Activated T-cell treated with anti-CD3 and anti-CD28 coated beads for 1 hour (primary cell): ENCODE results near the gene TPTE2.
"Not testable (repeated sequence)": the region's sequence is repeated elsewhere in the genome, so short reads cannot be mapped to it uniquely, and the experiment has no call there.

Experiments used
- DNase-seq: peaks from one replicate; pipeline ENCODE4 v3.0.0-alpha.2; 2020; ENCODE audit warnings: low read depth

TPTE2 gene

GRCh38 chr13:19561127-19561582, at the start of gene TPTE2:
Gene TPTE2 (minus strand): TSS chr13:19561532. CDS start chr13:19503234, 58,298 bp downstream.
- DNase-seq = not testable (repeated sequence)

DNA sequence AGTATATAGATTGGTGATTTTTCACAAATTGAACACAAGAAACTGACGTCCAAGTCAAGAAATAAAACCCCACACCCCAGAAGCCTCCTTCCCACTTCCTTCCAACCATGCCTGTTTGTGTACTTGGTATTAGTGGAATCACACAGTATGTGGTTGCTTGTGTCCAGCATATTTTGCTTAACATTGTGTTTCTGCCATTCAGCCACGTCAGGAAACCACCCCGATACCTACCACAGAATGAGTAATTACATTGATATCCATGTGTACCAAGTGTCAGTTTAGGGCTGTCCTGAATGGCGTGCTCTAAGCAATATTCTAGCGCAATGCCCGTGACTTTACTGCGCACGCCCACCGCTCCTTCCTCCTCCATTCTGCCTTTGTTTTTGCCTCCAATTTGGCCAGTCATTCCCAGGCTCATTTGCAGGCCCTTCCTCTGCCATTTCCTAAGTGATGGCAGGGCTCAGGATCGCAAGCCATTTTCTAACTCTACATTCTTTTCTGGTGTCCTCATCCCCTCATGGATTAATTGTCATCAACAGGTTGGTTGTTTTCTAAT, 46.3 kb upstream of the TPTE2 start:
- no peak for DNase-seq

DNA sequence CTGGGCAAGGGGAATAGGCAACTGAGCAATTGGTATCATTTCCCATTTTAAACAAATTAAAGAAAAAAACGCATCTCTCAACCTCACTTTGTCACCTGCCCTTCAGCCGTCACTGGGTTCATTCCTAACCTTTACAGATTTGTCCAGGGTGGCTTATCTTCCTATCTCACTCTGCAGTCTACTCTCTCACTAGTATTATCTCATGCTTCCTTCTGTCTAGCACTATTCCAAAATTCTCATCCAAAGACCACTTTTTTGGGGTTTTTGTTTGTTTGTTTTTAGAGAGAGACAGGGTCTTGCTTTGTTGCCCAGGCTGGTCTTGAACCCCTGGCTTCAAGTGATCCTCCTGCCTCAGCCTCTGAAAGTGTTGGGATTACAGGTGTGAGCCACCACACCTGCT, 45.4 kb upstream of the TPTE2 start:
- no peak for DNase-seq

DNA sequence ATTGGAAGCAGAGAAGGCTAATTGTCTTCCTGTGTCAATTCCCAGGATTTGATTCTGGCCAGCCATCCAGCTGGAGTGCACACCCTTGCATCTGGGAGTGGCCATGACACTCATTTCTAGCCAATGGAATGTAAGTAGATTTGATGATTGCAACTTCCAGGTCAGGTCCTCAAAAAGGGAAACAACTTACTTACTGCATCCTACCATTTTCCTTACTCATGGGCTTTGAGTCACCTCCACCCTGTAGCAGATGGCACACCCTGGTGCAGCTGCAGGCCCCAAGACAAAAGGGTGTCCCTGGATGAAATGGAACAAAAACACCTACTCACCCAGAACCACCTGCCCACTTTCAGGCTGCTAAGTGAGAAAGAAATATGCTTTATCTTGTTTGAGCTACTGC, 44.8 kb upstream of the TPTE2 start:
- DNase-seq = no peak

DNA sequence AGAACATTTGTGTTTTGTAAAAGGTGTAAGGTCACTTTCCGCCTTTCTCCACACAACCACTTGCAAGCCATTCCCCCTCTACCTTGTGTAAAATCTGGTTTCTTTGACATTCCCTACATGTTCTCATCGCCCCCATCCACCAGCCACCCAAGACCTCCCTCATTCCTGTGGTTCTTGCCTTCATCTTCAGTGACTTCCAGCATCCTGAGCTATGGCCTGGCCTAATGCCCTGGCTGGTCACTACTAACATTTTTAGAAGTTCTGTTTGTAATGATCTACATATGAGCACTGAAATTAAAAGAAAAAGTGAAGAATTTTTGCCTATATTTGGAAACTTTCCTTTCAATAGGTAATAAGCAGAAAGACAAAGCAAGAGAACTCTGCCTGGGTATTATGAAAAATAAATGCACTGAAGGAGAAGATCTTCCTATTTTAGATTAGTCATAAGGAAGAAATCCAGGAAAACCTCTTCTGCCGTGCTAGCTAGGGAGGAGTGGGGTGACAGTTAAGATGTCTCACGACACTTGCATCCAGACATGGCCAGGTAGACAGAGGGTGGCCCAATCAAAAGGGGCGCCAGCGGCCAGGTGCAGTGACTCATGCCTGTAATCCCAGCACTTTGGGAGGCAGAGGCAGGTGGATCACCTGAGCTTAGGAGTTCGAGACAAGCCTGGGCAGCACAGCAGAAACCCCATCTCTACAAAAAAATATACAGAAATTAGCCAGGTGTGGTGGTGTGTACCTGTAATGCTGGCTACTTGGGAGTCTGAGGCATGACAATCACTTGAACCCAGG, 44.0 kb upstream of the TPTE2 start:
- no peak for DNase-seq

- DNase-seq = no peak
Observed at GRCh38 chr13:19604306-19604705, 43.0 kb upstream of the TPTE2 start.

- DNase-seq = no peak
Observed at GRCh38 chr13:19601749-19602725, 40.7 kb upstream of the TPTE2 start.

DNA sequence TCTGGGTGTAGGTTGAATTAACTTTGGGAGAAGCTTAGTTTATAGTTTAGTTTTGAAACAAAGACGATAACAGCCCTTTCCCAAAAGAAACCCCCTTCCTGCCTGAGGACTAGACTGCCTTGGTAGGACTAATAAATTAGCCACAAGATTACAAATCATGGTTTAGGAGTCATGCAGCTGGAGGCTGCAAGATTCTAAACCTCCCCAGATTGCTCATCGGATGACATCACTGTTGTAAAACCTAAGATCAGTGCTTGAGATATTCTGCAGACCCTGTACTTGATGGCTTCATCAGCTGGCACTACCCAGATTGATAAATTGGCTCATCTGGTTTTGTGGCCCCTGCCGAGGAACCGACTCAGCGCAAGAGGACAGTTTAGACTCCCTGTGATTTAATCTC, 36.2 kb upstream of the TPTE2 start:
- DNase-seq = no peak

DNA sequence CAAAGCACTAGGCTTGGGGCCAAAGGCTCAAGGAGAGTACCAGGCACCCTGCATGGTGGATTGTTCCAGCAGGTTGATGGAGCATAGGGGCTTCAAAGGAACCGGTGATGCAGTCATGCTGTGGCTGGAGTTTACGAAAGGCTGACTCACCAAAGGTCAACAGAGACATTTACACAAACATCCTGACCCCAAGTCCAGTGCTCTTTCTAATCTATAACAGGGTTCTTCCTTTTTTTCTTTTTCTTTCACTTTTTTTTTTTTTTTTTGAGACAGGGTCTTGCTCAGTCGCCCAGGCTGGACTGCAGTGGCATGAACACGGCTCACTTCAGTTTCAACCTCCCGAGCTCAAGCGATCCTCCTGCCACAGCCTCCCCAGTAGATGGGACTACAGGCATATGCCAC, 35.6 kb upstream of the TPTE2 start:
- no peak for DNase-seq

DNA sequence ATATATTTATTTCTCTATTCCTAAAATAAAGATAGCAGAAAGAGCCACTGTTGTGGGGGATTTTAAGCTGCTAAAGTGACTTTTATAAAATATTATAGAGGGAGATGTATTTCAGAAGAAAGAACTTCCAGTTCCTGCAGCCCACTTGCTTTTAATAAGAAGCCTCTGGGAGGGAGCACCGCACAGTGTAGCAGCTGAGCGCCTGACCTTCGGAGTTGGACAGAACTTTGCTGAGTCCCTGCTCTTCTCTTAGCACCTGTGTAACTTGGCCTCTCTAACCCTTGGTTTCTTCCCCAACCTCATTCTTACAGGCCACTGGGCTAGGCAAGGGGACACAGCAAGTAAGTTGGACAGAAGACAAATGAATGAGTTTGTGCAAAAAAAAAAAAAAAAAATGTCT, 34.8 kb upstream of the TPTE2 start:
- no peak for DNase-seq

DNA sequence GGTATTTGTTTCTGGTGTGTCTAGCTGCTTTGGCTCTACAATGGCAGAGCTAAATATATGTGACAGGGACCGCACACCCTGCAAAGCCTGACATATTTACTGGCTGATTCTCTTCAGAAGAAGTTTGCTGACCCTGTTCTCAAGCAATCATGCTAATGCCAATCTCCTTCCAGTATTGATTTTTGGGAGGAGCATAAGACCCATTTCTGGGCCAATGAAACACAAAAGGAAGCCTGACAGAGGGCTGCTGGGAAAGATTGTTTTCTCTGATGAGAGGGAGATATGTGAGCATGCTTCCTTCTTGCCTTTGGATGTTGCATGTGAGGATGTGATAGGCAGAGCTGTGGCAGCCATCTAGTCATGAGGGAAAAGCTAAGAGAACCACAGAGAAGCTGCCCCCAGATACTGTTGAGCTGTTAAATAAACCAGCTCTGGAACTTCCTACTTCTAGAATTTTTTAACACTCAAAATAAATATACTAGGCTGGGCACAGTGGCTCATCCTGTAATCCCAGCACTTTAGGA, 31.4 kb upstream of the TPTE2 start:
- no peak for DNase-seq

DNA sequence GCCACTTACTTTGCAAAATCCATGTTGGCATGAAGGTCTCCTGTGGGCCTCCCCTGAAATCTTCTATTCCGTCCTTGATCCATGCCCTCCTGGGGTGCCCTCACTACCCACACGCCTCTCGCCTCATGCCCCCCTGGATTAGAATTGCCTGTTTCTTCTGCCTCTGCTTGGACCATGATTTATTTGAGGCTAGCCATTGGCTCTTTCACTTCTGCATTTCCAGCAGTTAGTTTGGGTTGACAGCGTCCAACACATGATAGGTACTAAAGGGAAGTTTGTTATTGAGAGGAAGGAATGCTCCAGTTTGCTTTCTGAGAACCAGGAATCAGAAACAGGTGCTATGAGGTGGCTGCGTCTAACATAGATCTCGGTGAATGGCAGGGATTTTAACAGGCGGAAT, 30.5 kb upstream of the TPTE2 start:
- DNase-seq = no peak

GRCh38 chr13:19590423-19590822, 29.1 kb upstream of the TPTE2 start:
- no peak for DNase-seq

DNA sequence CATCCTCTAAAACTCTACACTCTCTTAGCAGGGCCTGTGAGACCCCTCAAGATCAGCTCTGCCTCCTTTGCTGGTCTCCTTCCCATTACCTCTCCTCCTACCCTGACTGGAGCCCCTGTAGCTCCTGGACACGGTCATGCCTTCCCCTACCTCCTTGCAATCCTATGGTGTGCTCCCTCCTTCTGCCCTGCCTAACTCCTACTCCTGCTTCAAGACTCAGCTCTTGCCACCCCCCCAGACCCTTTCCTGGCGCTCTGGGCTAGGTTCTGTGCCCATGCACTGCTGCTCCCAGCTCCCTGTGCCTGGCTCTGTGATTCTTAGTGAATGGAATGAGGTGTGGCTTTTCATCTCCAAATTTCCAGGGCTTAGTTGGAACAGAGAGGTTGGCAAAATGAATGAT, 28.0 kb upstream of the TPTE2 start:
- DNase-seq = no peak

DNA sequence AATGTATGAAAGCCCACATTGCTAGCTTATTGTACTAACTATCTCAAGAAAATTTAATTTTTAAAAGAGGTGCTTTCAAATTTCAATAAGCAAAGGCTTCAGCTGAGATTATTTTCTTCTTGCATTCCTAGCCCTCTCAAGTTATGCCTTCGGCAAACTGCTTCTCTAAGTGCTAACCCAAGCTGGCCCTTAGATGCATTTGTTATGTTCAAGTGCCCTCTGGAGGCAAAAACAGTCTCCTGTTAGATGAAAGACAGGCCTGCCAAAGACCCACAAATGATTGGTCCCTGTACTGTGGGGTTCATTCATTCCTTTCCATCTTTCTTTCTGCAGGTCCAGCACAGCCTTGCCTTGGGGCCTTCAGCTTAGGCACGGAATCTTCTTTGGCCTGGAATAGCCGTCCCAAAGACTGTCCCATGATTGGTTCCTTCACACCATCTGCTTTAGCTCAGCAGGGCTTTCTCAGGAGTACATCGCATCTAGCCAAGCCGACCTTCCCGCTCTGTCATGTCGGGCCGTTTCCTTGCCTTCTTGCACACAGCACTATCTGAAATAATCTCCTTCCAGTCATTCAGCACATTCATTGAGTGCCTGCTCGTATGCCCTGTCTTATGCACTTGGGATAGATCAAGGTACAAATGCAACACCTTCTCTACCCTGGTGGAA, 26.4 kb upstream of the TPTE2 start:
- no peak for DNase-seq

DNA sequence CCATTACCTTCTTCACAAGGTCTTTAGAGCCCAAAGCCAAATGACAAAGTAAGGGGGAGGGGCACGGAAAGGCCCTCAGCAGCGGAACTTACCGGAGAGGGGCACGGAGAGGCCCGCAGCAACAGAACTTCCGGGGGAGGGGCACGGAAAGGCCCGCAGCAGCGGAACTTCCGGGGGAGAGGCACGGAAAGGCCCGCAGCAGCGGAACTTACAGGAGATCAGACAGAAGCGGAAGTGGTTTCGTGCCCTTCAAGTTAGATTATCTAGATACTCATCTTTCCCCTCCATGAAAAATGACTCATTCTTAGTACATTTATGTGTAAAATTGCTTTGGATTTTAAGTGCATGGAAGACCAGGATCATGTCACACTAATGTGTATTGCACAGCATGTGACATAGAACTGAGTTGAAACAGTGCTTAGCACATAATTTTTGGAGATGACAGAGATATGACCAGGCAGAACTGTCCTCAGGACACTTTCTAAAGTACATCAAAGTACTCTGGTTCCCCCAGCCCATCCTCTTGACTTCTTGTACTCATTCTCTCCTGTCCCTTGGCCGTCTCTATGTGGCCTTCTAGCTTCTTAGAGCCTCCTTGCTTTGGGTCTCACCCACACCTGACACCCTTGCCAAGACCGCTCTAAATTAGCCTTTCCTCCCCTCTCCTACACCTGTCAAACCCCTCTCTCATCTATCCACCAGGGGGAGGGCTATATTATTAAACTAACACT, 25.7 kb upstream of the TPTE2 start:
- DNase-seq = peak; percentile 52

GRCh38 chr13:19581675-19582074, 20.3 kb upstream of the TPTE2 start:
- DNase-seq = no peak

DNA sequence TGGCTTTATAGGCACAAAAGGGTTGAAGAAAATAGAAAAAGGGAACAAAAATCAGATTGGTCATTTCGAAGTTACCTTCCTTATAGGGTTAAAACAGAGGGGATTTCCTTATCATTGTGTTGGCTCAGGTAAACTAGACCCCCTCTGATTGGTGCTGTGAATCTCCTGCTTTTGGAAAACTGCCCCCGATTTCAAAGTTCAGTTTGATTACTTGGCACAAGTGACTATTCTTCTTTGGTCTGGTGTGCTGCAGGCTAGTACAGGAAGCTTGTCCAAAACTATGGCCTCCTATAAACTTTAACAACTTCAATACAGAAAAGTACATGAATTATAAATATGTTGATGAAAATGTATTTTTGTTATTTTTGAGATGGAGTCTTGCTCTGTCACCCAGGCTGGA, 13.9 kb upstream of the TPTE2 start:
- no peak for DNase-seq

DNA sequence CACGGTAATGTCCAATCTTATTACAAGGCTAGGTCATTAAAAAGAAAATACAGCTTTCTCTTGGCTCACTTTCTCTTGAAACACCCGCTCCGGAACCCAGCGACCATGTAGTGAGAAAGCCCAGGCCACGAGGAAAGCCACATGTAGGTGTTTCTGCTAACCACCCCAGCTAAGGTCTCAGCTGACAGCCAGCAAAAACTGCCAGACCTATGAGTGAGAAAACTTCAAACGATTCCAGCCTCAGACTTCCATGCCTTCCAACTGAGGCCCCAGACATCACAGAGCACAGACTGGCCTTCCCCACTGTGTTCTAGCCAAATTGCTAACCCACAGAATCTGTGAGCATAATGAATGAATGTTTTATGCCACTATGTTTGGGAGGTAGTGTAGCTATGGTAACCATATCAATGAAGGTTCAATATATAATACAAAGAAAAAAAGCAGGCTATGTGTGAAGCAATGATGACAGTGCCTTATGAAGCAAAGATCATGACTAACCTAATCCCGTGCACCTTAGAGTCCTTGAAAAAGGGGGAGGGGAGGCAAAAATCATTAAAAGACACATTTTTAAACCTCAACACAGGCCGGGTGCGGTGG, 11.9 kb upstream of the TPTE2 start:
- DNase-seq = no peak

DNA sequence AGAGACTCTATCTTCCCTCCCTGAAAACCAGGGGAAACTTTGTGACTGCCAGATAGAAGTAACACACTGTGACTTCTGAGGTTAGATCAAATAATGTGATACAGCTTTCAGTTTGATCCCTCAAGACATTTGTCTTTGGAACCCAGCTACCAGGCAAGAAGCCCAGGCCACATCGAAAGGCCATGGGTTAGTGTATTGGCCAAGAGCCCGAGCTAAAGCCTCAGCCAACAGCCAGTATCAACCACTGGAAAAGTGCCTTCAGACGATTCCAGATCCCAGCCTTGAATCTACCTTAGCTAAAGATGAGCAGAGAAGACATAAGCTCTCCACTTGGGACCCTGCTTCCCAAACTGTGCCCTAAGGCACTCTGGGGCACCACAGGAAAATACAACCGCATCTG, 10.9 kb upstream of the TPTE2 start:
- no peak for DNase-seq
